Upper lobe of left lung (tissue), 6 donors: ENCODE data around the gene ST7. TPM values are rescaled to one million over a fixed set of nuclear protein-coding genes. Genes with fewer than 3 reads are reported as not detected.

Source experiments
- ATAC-seq, 2 donors: fragments of 200-7000 bp; cut with Tn5 transposase; one replicate each; pipeline ENCODE4 v1.9.1; 2022; ENCODE audit warnings: mild to moderate bottlenecking in 2 of 2, moderate library complexity in 2 of 2; ENCODE audit not compliant: low FRiP score in 2 of 2
- DNase-seq, 2 donors: peaks; one replicate each; pipeline ENCODE4 v3.0.0-alpha.2; 2019 to 2020
- H3K27ac ChIP-seq, 4 donors: fragments of 200-600 bp; sonication (generic); one replicate each; pipeline ENCODE4 v1.5.1; 2016 to 2019
- H3K27me3 ChIP-seq, 4 donors: fragments of 200-600 bp; sonication (generic); one replicate each; pipeline ENCODE4 v1.5.1; 2017 to 2019
- H3K36me3 ChIP-seq, 4 donors: fragments of 200-600 bp; sonication (generic); one replicate each; pipeline ENCODE4 v1.5.1; 2016 to 2019
- H3K4me1 ChIP-seq, 4 donors: fragments of 200-600 bp; sonication (generic); one replicate each; pipeline ENCODE4 v1.5.1; 2018 to 2019
- H3K4me3 ChIP-seq, 4 donors: fragments of 200-600 bp; sonication (generic); one replicate each; pipeline ENCODE4 v1.5.1; 2017 to 2019; ENCODE audit warnings: mild to moderate bottlenecking in 2 of 4, moderate library complexity in 1 of 4
- H3K9me3 ChIP-seq, 4 donors: fragments of 200-600 bp; sonication (generic); one replicate each; pipeline ENCODE4 v1.5.1; 2018 to 2019
- CTCF ChIP-seq, 6 experiments: fragments of 450-650 bp in 4 of 6; fragments of 200-600 bp in 2 of 6; sonication (generic) in 2 of 6; IDR thresholded peaks; one replicate each; pipeline ENCODE4 v1.5.1; 2016 to 2019; ENCODE audit warnings: antibody characterized with exemption in 6 of 6
- EP300 ChIP-seq, 4 donors: sonication (generic); formaldehyde crosslinking; IDR thresholded peaks; one replicate each; pipeline ENCODE4 v1.5.1; 2017; ENCODE audit warnings: antibody characterized with exemption in 4 of 4, control low read depth in 2 of 4
- POLR2A ChIP-seq, 4 donors: fragments of 450-650 bp; IDR thresholded peaks; one replicate each; pipeline ENCODE4 v1.5.1; 2016 to 2017; ENCODE audit warnings: antibody characterized with exemption in 4 of 4, mild to moderate bottlenecking in 2 of 4
- POLR2AphosphoS5 ChIP-seq, 2 donors: sonication (generic); formaldehyde crosslinking; IDR thresholded peaks; one replicate each; pipeline ENCODE4 v1.5.1; 2017; ENCODE audit warnings: antibody characterized with exemption in 2 of 2
- WGBS, 2 donors: methylation state at CpG; one replicate each; pipeline ENCODE4 v1.1.5; 2017 to 2018; 5-methylcytosine and 5-hydroxymethylcytosine counted together
- total RNA-seq, 6 donors: library from RNA; depleted of rRNA in 4 of 6; stranded (reverse); fragments of >200 nt in 4 of 6; gene quantifications; one replicate each; pipeline versions ENCODE4 v1.1.0 to v1.2.1, GENCODE V29; 2016 to 2021
- donor health status: DM: no; HTN: no; CAD: no; lungs with moderate emphysema.
- donor health status: DM: no; HTN: yes; CAD: no; lungs with severe emphysema.

The ST7 gene
- total RNA-seq, 6 donors from 2014 or later = 36.0 to 135 (median 73.4) TPM

GRCh38 chr7:117071551-117071950 is 118.2 kb downstream of the ST7 start:
- TF ChIP-seq CTCF (IDR thresholded peaks at IDR 0.05) (no peak), EP300 (IDR thresholded peaks at IDR 0.05) (no peak), POLR2A (IDR thresholded peaks at IDR 0.05) (no peak), POLR2AphosphoS5 (IDR thresholded peaks at IDR 0.05) (no peak)
- H3K27me3 ChIP-seq = no peaks in the 10 kb centered on the region
- no peak for ATAC-seq

GRCh38 chr7:117072620-117073118 is 119.4 kb downstream of the ST7 start:
- Histone ChIP-seq H3K36me3 (no peaks in the 10 kb centered on the region), H3K4me1 (peaks cover 5 to 38% (median 22%) of the 10 kb centered on the region in 4 donors), H3K27me3 (no peaks in the 10 kb centered on the region), H3K9me3 (no peaks in the 10 kb centered on the region), H3K27ac (peak overlapping the region in 2 of 4 donors; percentile 33 to 62), H3K4me3 (peak overlapping the region in 1 of 4 donors; percentile 17)
- peak; percentile 79 to 84 for ATAC-seq
- peak in 1 of 2 donors; percentile 85 for DNase-seq
- WGBS, 2 donors = 21 to 27% methylated on average over 7 of the region's 7 CpGs
- TF ChIP-seq CTCF (IDR thresholded peaks at IDR 0.05) (no peak), POLR2AphosphoS5 (IDR thresholded peaks at IDR 0.05) (peak in 1 of 2 donors; percentile 39), EP300 (IDR thresholded peaks at IDR 0.05) (peak in 1 of 4 donors; percentile 14), POLR2A (IDR thresholded peaks at IDR 0.05) (no peak)

More at GRCh38 chr7:117071551-117071950, 118.2 kb downstream of the ST7 start:
- 84 to 92% methylated on average over 3 of the region's 3 CpGs for WGBS, 2 donors
- no peaks in the 10 kb centered on the region for H3K36me3 ChIP-seq
- H3K9me3 ChIP-seq = no peaks in the 10 kb centered on the region
- peaks cover 5 to 38% (median 20%) of the 10 kb centered on the region in 4 donors for H3K4me1 ChIP-seq
- no peak overlapping the region for H3K27ac ChIP-seq
- no peak overlapping the region for H3K4me3 ChIP-seq
- no peak for DNase-seq

- no peak for ATAC-seq
- H3K27ac ChIP-seq = no peak overlapping the region
- 96 to 97% methylated on average over 4 of the region's 4 CpGs for WGBS, 2 donors
Observed at GRCh38 chr7:117074378-117074777, 121.1 kb downstream of the ST7 start.

GRCh38 chr7:117075934-117076333 is 122.6 kb downstream of the ST7 start:
- Histone ChIP-seq H3K36me3 (no peaks in the 10 kb centered on the region), H3K9me3 (no peaks in the 10 kb centered on the region), H3K4me3 (no peak overlapping the region), H3K27ac (peak overlapping the region in 3 of 4 donors; percentile 3 to 53 (median 50)), H3K27me3 (no peaks in the 10 kb centered on the region), H3K4me1 (peaks cover 5 to 24% (median 18%) of the 10 kb centered on the region in 4 donors)
- WGBS, 2 donors = 94 to 97% methylated on average over 2 of the region's 2 CpGs
- DNase-seq (no peak), ATAC-seq (no peak)
- TF ChIP-seq CTCF (IDR thresholded peaks at IDR 0.05) = no peak
- no peak for TF ChIP-seq EP300 (IDR thresholded peaks at IDR 0.05)
- no peak for TF ChIP-seq POLR2A (IDR thresholded peaks at IDR 0.05)
- no peak for TF ChIP-seq POLR2AphosphoS5 (IDR thresholded peaks at IDR 0.05)

More at GRCh38 chr7:117074378-117074777, 121.1 kb downstream of the ST7 start:
- H3K9me3 ChIP-seq = no peaks in the 10 kb centered on the region
- TF ChIP-seq POLR2AphosphoS5 (IDR thresholded peaks at IDR 0.05) (no peak), POLR2A (IDR thresholded peaks at IDR 0.05) (no peak), EP300 (IDR thresholded peaks at IDR 0.05) (no peak), CTCF (IDR thresholded peaks at IDR 0.05) (no peak)
- H3K4me3 ChIP-seq = no peak overlapping the region
- no peaks in the 10 kb centered on the region for H3K27me3 ChIP-seq
- no peaks in the 10 kb centered on the region for H3K36me3 ChIP-seq
- peaks cover 5 to 28% (median 20%) of the 10 kb centered on the region in 4 donors for H3K4me1 ChIP-seq
- no peak for DNase-seq
